ENCODE results near the gene KCNJ11.
"Not testable (repeated sequence)": the region's sequence is repeated elsewhere in the genome, so short reads cannot be mapped to it uniquely, and the experiment has no call there.

KCNJ11 gene

DNA sequence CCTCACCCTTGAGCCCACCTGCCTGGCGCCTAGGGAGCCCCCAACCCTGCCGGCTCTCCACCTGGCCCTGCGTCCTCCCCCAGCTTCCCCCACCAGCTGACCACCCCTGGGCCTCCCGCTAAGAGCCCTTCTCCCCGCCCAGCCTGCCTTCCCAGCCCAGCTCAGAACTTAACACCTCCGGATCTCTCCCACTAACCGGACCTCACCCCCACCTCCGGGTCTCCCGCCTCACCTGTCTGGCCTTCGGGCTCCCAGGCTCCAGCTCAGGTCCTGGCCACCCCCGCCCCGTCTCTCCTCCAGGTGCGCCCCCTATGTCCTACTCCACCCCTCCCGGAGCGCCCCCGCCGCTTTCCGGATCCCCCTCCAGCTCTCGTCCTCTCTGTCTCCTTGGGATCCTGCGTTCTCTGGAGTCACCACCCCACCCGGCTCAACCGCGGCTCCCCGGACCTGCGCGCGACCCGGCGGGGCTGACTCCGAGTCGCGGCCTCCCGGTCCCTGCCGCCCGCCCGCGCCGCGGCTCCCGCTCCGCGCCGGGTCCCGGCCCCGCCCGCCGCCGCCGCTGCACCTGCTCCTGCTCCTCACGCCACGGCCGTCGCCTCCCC, at the start of gene KCNJ11:
Gene KCNJ11 (minus strand): TSS at position 51 of the 602 bp plus-strand sequence. CDS start 568 bp downstream, outside the sequence.
- peak within 1 kb of the TSS; percentile 83 for H3K4me3 Mint-ChIP-seq
- peaks cover 1% of the 10 kb centered on the region for H3K4me1 Mint-ChIP-seq (ENCODE audit: low read depth)
- no peak within 1 kb of the TSS for H3K27ac Mint-ChIP-seq
- no peaks in the 10 kb centered on the region for H3K36me3 Mint-ChIP-seq
- no peaks in the 10 kb centered on the region for H3K27me3 Mint-ChIP-seq
- H3K9me3 Mint-ChIP-seq (ENCODE audit: low read depth) = no peaks in the 10 kb centered on the region

DNA sequence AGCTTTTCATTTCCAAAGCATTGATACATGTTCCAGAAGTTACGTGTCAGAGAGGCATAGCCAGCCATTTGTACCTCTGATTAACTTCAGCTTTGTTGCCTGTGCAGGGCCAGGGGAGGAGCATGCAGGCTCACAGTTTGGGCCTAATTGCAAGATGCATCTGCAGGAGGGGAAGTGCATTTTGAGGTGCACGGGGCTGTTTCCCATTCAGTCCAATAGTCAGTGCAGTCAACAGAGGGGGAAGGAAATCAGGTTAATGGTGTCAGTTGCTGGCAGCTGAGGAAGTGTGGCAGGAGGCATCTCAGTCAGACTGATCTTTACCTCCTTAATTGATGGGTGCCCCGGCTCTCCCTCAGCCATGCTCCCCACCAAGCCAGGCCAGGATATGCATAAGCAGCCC, 48.9 kb upstream of the KCNJ11 start:
- Mint-ChIP-seq H3K27ac (no peak overlapping the region), H3K9me3 (ENCODE audit: low read depth) (peaks cover 4% of the 10 kb centered on the region), H3K36me3 (no peaks in the 10 kb centered on the region), H3K27me3 (peaks cover 2% of the 10 kb centered on the region), H3K4me1 (ENCODE audit: low read depth) (peaks cover 5% of the 10 kb centered on the region), H3K4me3 (no peak overlapping the region)

- Mint-ChIP-seq H3K36me3 (no peaks in the 10 kb centered on the region), H3K27me3 (no peaks in the 10 kb centered on the region), H3K4me1 (ENCODE audit: low read depth) (no peaks in the 10 kb centered on the region), H3K27ac (no peak overlapping the region), H3K4me3 (no peak overlapping the region), H3K9me3 (ENCODE audit: low read depth) (no peaks in the 10 kb centered on the region)
Observed at GRCh38 chr11:17434108-17434507, 45.6 kb upstream of the KCNJ11 start.

DNA sequence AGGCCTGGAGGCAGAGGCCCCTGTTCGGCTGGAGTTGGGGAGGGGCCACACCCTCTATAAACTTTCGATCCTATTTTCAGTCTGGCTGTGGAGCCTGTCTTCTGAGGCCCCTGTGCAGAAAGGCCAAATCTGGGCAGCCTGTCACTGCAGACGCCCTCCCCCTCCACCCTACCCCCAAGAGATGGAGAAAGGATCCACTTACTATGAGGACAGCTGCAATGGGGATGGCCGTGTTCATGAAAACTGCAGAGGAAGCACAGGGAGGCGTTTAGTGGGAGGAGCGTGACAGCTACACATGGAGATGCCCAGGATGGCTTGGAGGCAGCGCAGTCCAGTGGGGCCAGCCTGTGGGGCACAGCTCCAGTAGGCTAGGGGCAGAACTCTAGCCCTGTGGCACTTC, 43.5 kb upstream of the KCNJ11 start:
- Mint-ChIP-seq H3K4me1 (ENCODE audit: low read depth) (no peaks in the 10 kb centered on the region), H3K4me3 (no peak overlapping the region), H3K27ac (no peak overlapping the region), H3K9me3 (ENCODE audit: low read depth) (no peaks in the 10 kb centered on the region), H3K27me3 (no peaks in the 10 kb centered on the region), H3K36me3 (no peaks in the 10 kb centered on the region)

GRCh38 chr11:17431139-17431538, 42.7 kb upstream of the KCNJ11 start:
- no peak overlapping the region for H3K27ac Mint-ChIP-seq
- H3K9me3 Mint-ChIP-seq (ENCODE audit: low read depth) = no peaks in the 10 kb centered on the region
- H3K4me3 Mint-ChIP-seq = no peak overlapping the region
- no peaks in the 10 kb centered on the region for H3K36me3 Mint-ChIP-seq
- peaks cover 1% of the 10 kb centered on the region for H3K27me3 Mint-ChIP-seq
- no peaks in the 10 kb centered on the region for H3K4me1 Mint-ChIP-seq (ENCODE audit: low read depth)

- H3K4me1 Mint-ChIP-seq (ENCODE audit: low read depth) = no peaks in the 10 kb centered on the region
Observed at GRCh38 chr11:17430616-17431015, 42.2 kb upstream of the KCNJ11 start.

GRCh38 chr11:17428925-17429324, 40.5 kb upstream of the KCNJ11 start:
- H3K36me3 Mint-ChIP-seq = no peaks in the 10 kb centered on the region
- H3K4me1 Mint-ChIP-seq (ENCODE audit: low read depth) = no peaks in the 10 kb centered on the region
- H3K9me3 Mint-ChIP-seq (ENCODE audit: low read depth) = no peaks in the 10 kb centered on the region
- no peak overlapping the region for H3K4me3 Mint-ChIP-seq
- peaks cover 2% of the 10 kb centered on the region for H3K27me3 Mint-ChIP-seq
- no peak overlapping the region for H3K27ac Mint-ChIP-seq

More at GRCh38 chr11:17430616-17431015, 42.2 kb upstream of the KCNJ11 start:
- H3K36me3 Mint-ChIP-seq = no peaks in the 10 kb centered on the region
- no peak overlapping the region for H3K4me3 Mint-ChIP-seq
- H3K27ac Mint-ChIP-seq = no peak overlapping the region
- no peaks in the 10 kb centered on the region for H3K9me3 Mint-ChIP-seq (ENCODE audit: low read depth)
- H3K27me3 Mint-ChIP-seq = peaks cover 2% of the 10 kb centered on the region

DNA sequence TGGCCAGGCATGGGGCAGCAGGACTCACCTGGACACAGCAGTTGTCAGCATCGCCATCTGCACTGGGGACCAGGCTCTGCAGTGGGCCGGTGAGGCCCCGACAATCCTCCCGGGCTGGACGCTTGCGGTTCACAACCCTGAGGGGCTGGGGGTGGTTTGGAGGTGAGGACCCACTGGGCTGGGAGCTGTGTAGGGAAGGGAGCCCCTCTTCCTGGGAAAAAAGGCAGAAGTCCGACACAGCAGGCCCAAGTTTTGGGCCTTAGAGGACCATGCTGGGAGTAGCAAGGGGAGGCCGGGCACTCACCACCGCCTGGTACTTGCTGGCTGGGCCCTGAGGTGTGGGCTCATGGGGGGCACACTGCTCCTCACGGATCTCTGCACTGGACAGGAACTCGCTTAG, 39.8 kb upstream of the KCNJ11 start:
- Mint-ChIP-seq H3K4me3 (no peak overlapping the region), H3K27me3 (peaks cover 2% of the 10 kb centered on the region), H3K4me1 (ENCODE audit: low read depth) (no peaks in the 10 kb centered on the region), H3K36me3 (no peaks in the 10 kb centered on the region), H3K9me3 (ENCODE audit: low read depth) (no peaks in the 10 kb centered on the region), H3K27ac (no peak overlapping the region)

DNA sequence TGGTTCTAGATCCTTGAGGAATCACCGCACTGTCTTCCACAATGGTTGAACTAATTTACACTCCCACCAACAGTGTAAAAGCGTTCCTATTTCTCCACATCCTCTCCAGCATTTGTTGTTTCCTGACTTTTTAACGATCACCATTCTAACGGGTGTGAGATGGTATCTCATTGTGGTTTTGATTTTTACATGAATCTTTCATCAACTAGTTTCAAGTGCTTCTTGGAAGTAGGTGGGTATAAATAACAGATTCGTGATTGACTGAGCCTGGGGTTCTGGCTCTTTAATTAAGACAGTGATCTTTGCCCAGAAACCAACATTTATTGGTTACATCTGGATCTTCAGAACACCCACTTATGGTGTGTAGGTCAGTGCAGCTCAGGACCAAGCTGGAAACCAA, 37.8 kb upstream of the KCNJ11 start:
- not testable (repeated sequence) for H3K27me3 Mint-ChIP-seq; H3K4me3 Mint-ChIP-seq; H3K36me3 Mint-ChIP-seq; H3K9me3 Mint-ChIP-seq (ENCODE audit: low read depth); H3K27ac Mint-ChIP-seq; H3K4me1 Mint-ChIP-seq (ENCODE audit: low read depth)

DNA sequence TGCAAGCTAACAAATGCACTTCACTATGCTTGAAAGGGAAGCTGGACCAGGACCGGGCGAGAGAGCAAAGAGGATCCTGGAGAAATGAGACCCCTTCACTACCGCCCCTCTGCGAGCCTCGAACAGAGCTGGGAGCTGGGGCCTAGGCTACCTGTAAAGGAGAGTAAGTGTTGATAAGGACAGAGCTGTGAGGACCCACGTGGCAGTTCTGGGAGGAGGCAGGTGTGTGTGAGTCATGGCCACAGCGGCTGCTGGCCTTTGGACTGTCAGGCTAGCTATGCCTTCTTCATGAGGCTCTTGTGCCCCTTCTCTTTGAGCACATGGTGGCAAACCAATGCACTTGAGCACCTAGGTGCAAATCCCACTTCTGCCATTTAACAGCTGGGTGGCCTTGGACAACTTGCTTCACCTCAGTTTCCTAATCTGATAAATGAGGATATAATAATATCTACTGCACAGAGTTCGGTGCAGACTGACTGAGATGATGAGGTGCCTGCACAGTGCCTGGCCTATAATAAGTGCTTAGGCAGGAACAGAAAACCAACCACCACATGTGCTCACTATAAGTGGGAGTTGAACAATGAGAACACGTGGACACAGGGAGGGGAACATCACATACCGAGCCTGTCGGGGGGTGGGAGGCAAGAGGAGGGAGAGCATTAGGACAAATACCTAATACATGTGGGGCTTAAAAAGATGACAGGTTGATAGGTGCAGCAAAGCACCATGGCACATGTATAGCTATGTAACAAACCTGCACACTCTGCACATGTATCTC, 35.3 kb upstream of the KCNJ11 start:
- no peaks in the 10 kb centered on the region for H3K4me1 Mint-ChIP-seq (ENCODE audit: low read depth)
- H3K36me3 Mint-ChIP-seq = no peaks in the 10 kb centered on the region
- no peak overlapping the region for H3K4me3 Mint-ChIP-seq
- H3K27me3 Mint-ChIP-seq = peaks cover 15% of the 10 kb centered on the region
- no peaks in the 10 kb centered on the region for H3K9me3 Mint-ChIP-seq (ENCODE audit: low read depth)
- H3K27ac Mint-ChIP-seq = no peak overlapping the region

- H3K36me3 Mint-ChIP-seq = no peaks in the 10 kb centered on the region
- H3K4me3 Mint-ChIP-seq = no peak overlapping the region
- no peaks in the 10 kb centered on the region for H3K9me3 Mint-ChIP-seq (ENCODE audit: low read depth)
- H3K27me3 Mint-ChIP-seq = peaks cover 19% of the 10 kb centered on the region
- H3K27ac Mint-ChIP-seq = no peak overlapping the region
- no peaks in the 10 kb centered on the region for H3K4me1 Mint-ChIP-seq (ENCODE audit: low read depth)
Observed at GRCh38 chr11:17421781-17422180, 33.3 kb upstream of the KCNJ11 start.

DNA sequence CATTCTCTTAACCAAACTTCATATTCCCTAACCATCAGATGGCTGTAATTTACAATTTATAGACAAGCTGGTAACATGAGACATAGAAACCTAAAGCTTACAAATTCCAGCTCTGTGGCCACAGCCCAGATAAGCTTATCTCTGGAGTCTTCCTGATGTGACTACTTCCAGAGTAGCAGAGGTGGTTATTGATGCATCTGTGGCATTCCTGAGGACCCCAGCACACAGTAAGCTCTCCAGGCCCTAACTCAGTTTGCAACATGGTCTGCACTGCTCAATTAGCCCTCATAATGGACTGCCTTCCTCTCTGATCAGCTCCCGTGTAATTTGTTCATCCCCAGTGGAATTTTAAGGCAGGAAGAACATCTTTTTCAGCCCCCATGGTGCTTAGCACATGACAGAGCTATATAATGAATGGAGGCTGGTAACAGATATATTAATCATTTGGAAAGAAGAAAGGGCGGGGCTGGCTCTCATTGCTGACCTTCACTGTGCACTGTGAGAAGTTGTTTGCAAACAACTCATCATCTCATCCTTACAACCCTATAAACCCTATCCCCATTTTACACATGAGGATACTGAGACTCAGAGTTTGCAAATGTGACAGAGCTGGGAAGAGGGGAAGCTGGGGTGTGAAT, 30.1 kb upstream of the KCNJ11 start:
- Mint-ChIP-seq H3K27ac (no peak overlapping the region), H3K4me1 (ENCODE audit: low read depth) (peaks cover 2% of the 10 kb centered on the region), H3K4me3 (no peak overlapping the region), H3K27me3 (peaks cover 17% of the 10 kb centered on the region), H3K9me3 (ENCODE audit: low read depth) (no peaks in the 10 kb centered on the region), H3K36me3 (no peaks in the 10 kb centered on the region)

DNA sequence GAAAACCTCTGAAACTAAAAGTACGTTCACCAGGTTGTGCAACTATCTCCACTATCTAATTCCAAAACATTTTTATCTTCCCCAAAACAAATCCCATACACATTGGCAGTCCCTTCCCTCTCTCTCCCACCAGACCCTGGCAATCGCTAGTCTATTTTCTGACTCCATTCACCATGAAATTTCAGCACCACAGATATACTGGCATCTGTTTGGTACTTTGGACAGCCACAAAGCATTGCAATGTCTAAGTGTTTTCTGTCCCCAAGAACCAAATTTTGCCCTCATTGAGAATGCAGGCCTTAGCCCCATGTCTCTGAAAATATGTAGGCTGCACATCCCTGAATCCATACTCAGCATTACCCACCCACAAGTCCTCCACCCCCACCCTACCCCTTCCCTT, 28.0 kb upstream of the KCNJ11 start:
- H3K36me3 Mint-ChIP-seq = no peaks in the 10 kb centered on the region
- no peak overlapping the region for H3K27ac Mint-ChIP-seq
- H3K4me3 Mint-ChIP-seq = no peak overlapping the region
- no peaks in the 10 kb centered on the region for H3K9me3 Mint-ChIP-seq (ENCODE audit: low read depth)
- H3K4me1 Mint-ChIP-seq (ENCODE audit: low read depth) = peaks cover 2% of the 10 kb centered on the region
- peaks cover 11% of the 10 kb centered on the region for H3K27me3 Mint-ChIP-seq

DNA sequence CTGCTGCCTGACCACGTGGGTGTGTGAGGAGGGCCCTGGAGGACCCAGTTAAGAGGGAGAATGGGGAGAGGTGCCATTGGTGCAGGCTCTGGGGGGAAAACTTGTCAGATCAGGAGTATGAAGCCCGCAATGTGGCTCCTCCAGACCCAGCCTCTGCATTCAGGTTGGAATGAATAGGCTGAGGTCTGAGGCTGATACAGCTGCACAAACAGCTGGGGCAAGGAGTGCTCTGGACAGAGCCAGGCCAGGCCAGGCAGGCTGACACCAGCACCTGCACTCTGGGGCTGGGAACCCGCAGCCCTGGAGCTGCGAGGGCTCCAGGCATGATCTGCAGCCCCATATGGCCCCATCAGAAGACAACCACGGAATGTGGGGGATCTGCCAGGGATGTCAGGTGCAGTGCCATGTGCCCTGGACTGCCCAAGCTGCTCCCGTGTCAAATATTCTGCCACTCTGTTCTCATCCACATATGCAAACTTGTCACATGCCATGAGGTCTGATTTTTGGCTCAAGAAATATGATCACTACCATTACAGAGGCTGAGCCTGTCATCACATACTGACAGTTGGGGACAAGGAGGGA, 27.2 kb upstream of the KCNJ11 start:
- no peaks in the 10 kb centered on the region for H3K9me3 Mint-ChIP-seq (ENCODE audit: low read depth)
- no peaks in the 10 kb centered on the region for H3K36me3 Mint-ChIP-seq
- no peak overlapping the region for H3K4me3 Mint-ChIP-seq
- no peak overlapping the region for H3K27ac Mint-ChIP-seq
- peaks cover 2% of the 10 kb centered on the region for H3K4me1 Mint-ChIP-seq (ENCODE audit: low read depth)
- H3K27me3 Mint-ChIP-seq = peaks cover 11% of the 10 kb centered on the region

GRCh38 chr11:17414992-17415391, 26.5 kb upstream of the KCNJ11 start:
- H3K36me3 Mint-ChIP-seq = no peaks in the 10 kb centered on the region
- H3K4me1 Mint-ChIP-seq (ENCODE audit: low read depth) = peaks cover 2% of the 10 kb centered on the region
- no peak overlapping the region for H3K27ac Mint-ChIP-seq
- H3K27me3 Mint-ChIP-seq = peaks cover 11% of the 10 kb centered on the region
- no peaks in the 10 kb centered on the region for H3K9me3 Mint-ChIP-seq (ENCODE audit: low read depth)
- no peak overlapping the region for H3K4me3 Mint-ChIP-seq
